PC-3 (cell line): ENCODE results near the gene TFAP2B. TPM values are rescaled to one million over a fixed set of nuclear protein-coding genes. Genes with fewer than 3 reads are reported as not detected.

Experiments used
- ATAC-seq: fragments of 200-7000 bp; cut with Tn5 transposase; 2 replicates; pipeline ENCODE4 v1.9.1; 2020; ENCODE audit warnings: mild to moderate bottlenecking, moderate library complexity
- BruUV-seq: library from RNA; stranded (reverse); fragments of 400-500 nt; replicated peaks from 2 replicates; lab custom pipeline; 2021; lab: Mats Ljungman, UMichigan
- CTCF ChIA-PET: fragments of 300-600 bp; sonication (Branson Sonifier 250); formaldehyde crosslinking; loops from one replicate; lab custom pipeline; 2022; ENCODE audit warnings: antibody characterized with exemption; lab: Charles Lee
- POLR2A ChIA-PET: fragments of 300-600 bp; sonication (Branson Sonifier 250); formaldehyde crosslinking; loops from one replicate; lab custom pipeline; 2022; ENCODE audit warnings: antibody characterized with exemption; ENCODE audit not compliant: unreplicated experiment; lab: Charles Lee
- DNase-seq: peaks from one replicate; pipeline ENCODE4 v3.0.0-alpha.2; 2015
- H2AFZ ChIP-seq: fragments of 300-600 bp; sonication (generic); 2 replicates; pipeline ENCODE4 v1.6.0; 2016; ENCODE audit warnings: antibody characterized with exemption, low read length
- H3F3A ChIP-seq: fragments of 300-600 bp; sonication (generic); one replicate; pipeline ENCODE4 v1.6.0; 2017; ENCODE audit warnings: antibody characterized with exemption, low read length, control low read depth, mild to moderate bottlenecking; ENCODE audit not compliant: unreplicated experiment
- H3K27ac ChIP-seq: fragments of 300-600 bp; sonication (generic); 2 replicates; pipeline ENCODE4 v1.5.1; 2016; ENCODE audit warnings: mild to moderate bottlenecking, low read length
- H3K27me3 ChIP-seq: fragments of 300-600 bp; sonication (generic); 2 replicates; pipeline ENCODE4 v1.6.1; 2016; ENCODE audit warnings: low read length, mixed read lengths
- H3K36me3 ChIP-seq: fragments of 300-600 bp; sonication (generic); 2 replicates; pipeline ENCODE4 v1.6.1; 2016; ENCODE audit warnings: low read depth, mixed run types, low read length, mixed read lengths
- H3K4me1 ChIP-seq: fragments of 300-600 bp; sonication (generic); 2 replicates; pipeline ENCODE4 v1.5.1; 2016; ENCODE audit warnings: low read length; ENCODE audit not compliant: insufficient read depth
- H3K4me2 ChIP-seq: fragments of 300-600 bp; sonication (generic); 2 replicates; pipeline ENCODE4 v1.6.0; 2016; ENCODE audit warnings: low read length
- H3K4me3 ChIP-seq: fragments of 300-600 bp; sonication (generic); 2 replicates; pipeline ENCODE4 v1.5.1; 2016; ENCODE audit warnings: mild to moderate bottlenecking, low read length, mixed read lengths
- H3K79me2 ChIP-seq: fragments of 300-600 bp; sonication (generic); 2 replicates; pipeline ENCODE4 v1.6.1; 2017; ENCODE audit warnings: low read length, mixed read lengths
- H3K9ac ChIP-seq: fragments of 300-600 bp; sonication (generic); 2 replicates; pipeline ENCODE4 v1.6.0; 2016; ENCODE audit warnings: mild to moderate bottlenecking, low read length
- H3K9me2 ChIP-seq: fragments of 300-600 bp; sonication (generic); replicated peaks from 2 replicates; pipeline ENCODE4 v1.6.1; 2016; ENCODE audit warnings: mixed run types, low read length, mixed read lengths
- H3K9me3 ChIP-seq: fragments of 300-600 bp; sonication (generic); 2 replicates; pipeline ENCODE4 v1.6.1; 2016; ENCODE audit warnings: low read length, mixed read lengths
- H4K20me1 ChIP-seq: fragments of 300-600 bp; sonication (generic); 2 replicates; pipeline ENCODE4 v1.6.1; 2016; ENCODE audit warnings: low read length, mixed read lengths
- CTCF ChIP-seq: fragments of 300-600 bp; sonication (generic); conservative IDR thresholded peaks from 2 replicates; pipeline ENCODE4 v1.5.1; 2017; ENCODE audit warnings: antibody characterized with exemption, low read depth, mild to moderate bottlenecking, low read length
- EZH2 ChIP-seq: fragments of 300-600 bp; sonication (generic); IDR thresholded peaks from one replicate; pipeline ENCODE4 v1.6.1; 2017; ENCODE audit warnings: antibody characterized with exemption, mild to moderate bottlenecking, low read length; ENCODE audit not compliant: unreplicated experiment
- EZH2phosphoT487 ChIP-seq: fragments of 300-600 bp; sonication (generic); IDR thresholded peaks from 2 replicates; pipeline ENCODE4 v1.6.1; 2018; ENCODE audit warnings: mild to moderate bottlenecking, antibody characterized with exemption, low read length, borderline replicate concordance
- intact Hi-C: fragments of 100-400 bp; cut with micrococcal nuclease; formaldehyde crosslinking; loops from 2 replicates; pipeline ENCODE4 v1.9.0; 2023
- total RNA-seq: library from RNA; depleted of rRNA; stranded (reverse); fragments of >200 nt; gene quantifications from 2 replicates; pipeline ENCODE4 v1.2.3, GENCODE V29; 2014

The TFAP2B gene
- total RNA-seq, 1 experiment from 2014 or later, result not detected

GRCh38 chr6:50816947-50817645 lies 1.6 kb upstream of the TFAP2B start:
- BruUV-seq, result no TSS peak
- CTCF ChIA-PET, result interaction anchor here (0.6 kb wide), 1 partner anchor 1202 kb away, joined by 3 read pairs; no protein-coding TSS in a partner anchor
- H3K27ac ChIP-seq, result no peak overlapping the region

DNA sequence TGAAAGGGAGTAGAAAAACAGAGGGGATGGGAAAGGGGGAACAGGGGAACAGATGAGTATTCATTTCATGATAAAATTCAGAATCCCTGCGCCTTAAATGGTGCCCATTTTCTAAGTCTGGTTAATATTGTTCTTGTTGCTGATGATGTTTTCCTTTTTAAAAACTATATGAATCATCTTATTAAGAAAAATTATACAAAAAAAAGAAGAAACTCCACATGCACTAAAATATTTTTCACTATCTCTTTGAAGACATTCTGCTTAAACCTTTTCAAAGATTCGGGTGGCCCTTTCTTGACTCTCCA lies 1.1 kb upstream of the TFAP2B start:
- no TSS peak for BruUV-seq
- H3K4me2 ChIP-seq, result no peak overlapping the region
- CTCF ChIA-PET, result interaction anchor here (0.6 kb wide), 1 partner anchor 1202 kb away, joined by 3 read pairs; no protein-coding TSS in a partner anchor
- no peaks in the 10 kb centered on the region for H3K79me2 ChIP-seq
- peaks cover 23% of the 10 kb centered on the region for H3K27me3 ChIP-seq
- TF ChIP-seq CTCF, result no peak
- TF ChIP-seq EZH2phosphoT487, result no peak
- H3K27ac ChIP-seq, result no peak overlapping the region
- H3K9me3 ChIP-seq, result no peaks in the 10 kb centered on the region
- no peaks in the 10 kb centered on the region for H4K20me1 ChIP-seq
- POLR2A ChIA-PET, result no interaction called here
- H2AFZ ChIP-seq, result no peak overlapping the region
- no peak overlapping the region for H3K9ac ChIP-seq
- no peaks in the 10 kb centered on the region for H3F3A ChIP-seq
- ATAC-seq, result no peak
- no peak for DNase-seq
- no peaks in the 10 kb centered on the region for H3K9me2 ChIP-seq
- H3K4me3 ChIP-seq, result no peak overlapping the region
- H3K4me1 ChIP-seq, result peaks cover 18% of the 10 kb centered on the region; the same call in 1 of the 2 replicates
- no peaks in the 10 kb centered on the region for H3K36me3 ChIP-seq
- intact Hi-C loops, result loop anchor here (5.0 to 10.0 kb wide), 3 partner anchors 210 to 1145 kb away; no protein-coding TSS in a partner anchor

More at GRCh38 chr6:50816947-50817645, 1.6 kb upstream of the TFAP2B start:
- no peaks in the 10 kb centered on the region for H3K36me3 ChIP-seq
- H3K4me2 ChIP-seq, result no peak overlapping the region
- no peak overlapping the region for H3K4me3 ChIP-seq
- peaks cover 23% of the 10 kb centered on the region for H3K27me3 ChIP-seq
- H3K4me1 ChIP-seq, result peaks cover 14% of the 10 kb centered on the region; the same call in 1 of the 2 replicates
- peak overlapping the region; percentile 52; the same call in 1 of the 2 replicates for H2AFZ ChIP-seq
- intact Hi-C loops, result loop anchor here (1.0 to 10.0 kb wide), 5 partner anchors 210 to 1145 kb away; no protein-coding TSS in a partner anchor
- H3F3A ChIP-seq, result no peaks in the 10 kb centered on the region
- no peaks in the 10 kb centered on the region for H3K9me2 ChIP-seq
- H4K20me1 ChIP-seq, result no peaks in the 10 kb centered on the region
- no peak overlapping the region for H3K9ac ChIP-seq
- TF ChIP-seq CTCF, result no peak
- no peak for TF ChIP-seq EZH2
- no peak for TF ChIP-seq EZH2phosphoT487
- POLR2A ChIA-PET, result no interaction called here
- DNase-seq, result no peak
- no peaks in the 10 kb centered on the region for H3K79me2 ChIP-seq
- H3K9me3 ChIP-seq, result no peaks in the 10 kb centered on the region
- no peak for ATAC-seq

- DNase-seq (no peak), ATAC-seq (no peak)
- intact Hi-C loops, result loop anchor here (5.0 to 10.0 kb wide), 3 partner anchors 209 to 1144 kb away; no protein-coding TSS in a partner anchor
- Histone ChIP-seq H3K36me3 (no peaks in the 10 kb centered on the region), H3K27me3 (peaks cover 23% of the 10 kb centered on the region), H3K4me3 (no peak overlapping the region), H3K4me2 (no peak overlapping the region), H3K9me2 (no peaks in the 10 kb centered on the region), H4K20me1 (no peaks in the 10 kb centered on the region), H2AFZ (no peak overlapping the region), H3F3A (no peaks in the 10 kb centered on the region), H3K9me3 (no peaks in the 10 kb centered on the region), H3K4me1 (peaks cover 19% of the 10 kb centered on the region; the same call in 1 of the 2 replicates), H3K9ac (no peak overlapping the region), H3K27ac (no peak overlapping the region), H3K79me2 (no peaks in the 10 kb centered on the region)
- POLR2A ChIA-PET, result no interaction called here
- TF ChIP-seq EZH2phosphoT487 (no peak), EZH2 (no peak), CTCF (no peak)
- no TSS peak for BruUV-seq
- CTCF ChIA-PET, result no interaction called here
These were observed 651 bp upstream of the TFAP2B start for GRCh38 chr6:50818020-50818419.
